Panc1 (cell line): Measurements from ENCODE around the gene SH3PXD2B. TPM values are rescaled to one million over a fixed set of nuclear protein-coding genes. Genes with fewer than 3 reads are reported as not detected.

ENCODE experiments used
- ATAC-seq: fragments of 200-7000 bp; cut with Tn5 transposase; 2 replicates; pipeline ENCODE4 v1.9.1; 2020; ENCODE audit warnings: mild to moderate bottlenecking, moderate library complexity
- BruUV-seq: library from RNA; stranded (reverse); fragments of 400-500 nt; replicated peaks from 2 replicates; lab custom pipeline; 2021; lab: Mats Ljungman, UMichigan
- CTCF ChIA-PET: fragments of 300-600 bp; sonication (Branson Sonifier 250); formaldehyde crosslinking; loops from one replicate; lab custom pipeline; 2022; ENCODE audit warnings: antibody characterized with exemption; lab: Charles Lee
- POLR2A ChIA-PET: fragments of 300-600 bp; sonication (Branson Sonifier 250); formaldehyde crosslinking; loops from one replicate; lab custom pipeline; 2022; ENCODE audit warnings: antibody characterized with exemption; lab: Charles Lee
- DNase-seq: peaks from one replicate; pipeline ENCODE4 v3.0.0-alpha.2; 2010; ENCODE audit warnings: low read depth, low spot score
- H3K27ac ChIP-seq: 2 replicates; pipeline ENCODE4 v1.5.1; 2011; ENCODE audit warnings: mild to moderate bottlenecking, low read length, inconsistent platforms
- H3K27me3 ChIP-seq: fragments of 200-500 bp; sonication (Bioruptor generic); 2 replicates; pipeline ENCODE4 v1.6.0; 2014; ENCODE audit warnings: low read length, inconsistent platforms; ENCODE audit not compliant: control insufficient read depth, insufficient read depth
- H3K36me3 ChIP-seq: fragments of 200-500 bp; sonication (Bioruptor generic); 2 replicates; pipeline ENCODE4 v1.5.1; 2014; ENCODE audit warnings: inconsistent platforms, mild to moderate bottlenecking, low read length, moderate library complexity; ENCODE audit not compliant: control insufficient read depth, insufficient read depth
- H3K4me1 ChIP-seq: 2 replicates; pipeline ENCODE4 v1.5.1; 2011; ENCODE audit warnings: inconsistent platforms, mild to moderate bottlenecking, low read length, moderate library complexity; ENCODE audit not compliant: control insufficient read depth, insufficient read depth
- H3K4me3 ChIP-seq, 2 experiments: 2 replicates each; pipeline ENCODE4 v1.5.1; 2011 to 2012; ENCODE audit warnings: low read depth in 2 of 2, low read length in 2 of 2, mild to moderate bottlenecking in 2 of 2, inconsistent platforms in 1 of 2, moderate library complexity in 1 of 2
- H3K9me3 ChIP-seq: fragments of 200-500 bp; sonication (Bioruptor generic); 2 replicates; pipeline ENCODE4 v1.5.1; 2014; ENCODE audit warnings: low read depth, mild to moderate bottlenecking, inconsistent platforms, low read length, moderate library complexity; ENCODE audit not compliant: control insufficient read depth, insufficient read depth
- POLR2AphosphoS5 ChIP-seq: IDR thresholded peaks from 2 replicates; pipeline ENCODE4 v1.6.1; 2012; ENCODE audit warnings: mild to moderate bottlenecking, low read depth, low read length, moderate library complexity
- SIN3A ChIP-seq: IDR thresholded peaks from 2 replicates; pipeline ENCODE4 v1.6.1; 2012; ENCODE audit warnings: low read depth, mild to moderate bottlenecking, low read length, moderate library complexity, borderline replicate concordance; ENCODE audit not compliant: insufficient read depth
- TCF7L2 ChIP-seq: IDR thresholded peaks from 2 replicates; pipeline ENCODE4 v1.6.1; 2011; ENCODE audit warnings: mild to moderate bottlenecking, low read depth, low read length, inconsistent platforms
- in situ Hi-C: cut with HindIII; loops from 2 replicates; pipeline ENCODE4 v1.10.0; 2016; ENCODE audit warnings: low sequenced_read_pairs, low pct_unique_long_range_greater_than_20kb
- intact Hi-C: fragments of 100-400 bp; cut with micrococcal nuclease; formaldehyde crosslinking; loops from one replicate; pipeline ENCODE4 v1.10.0; 2022; ENCODE audit not compliant: unreplicated experiment
- total RNA-seq: library from RNA; stranded (reverse); gene quantifications from one replicate; pipeline ENCODE4 v1.2.1, GENCODE V29; 2021; ENCODE audit not compliant: unreplicated experiment
- TF ChIP-seq, protein P1 (sequence below): fragments of 450-650 bp; IDR thresholded peaks from 2 replicates; pipeline ENCODE4 v1.5.1; 2017; ENCODE audit warnings: mild to moderate bottlenecking
- TF ChIP-seq, protein P2 (sequence below), 2 experiments: IDR thresholded peaks; 2 replicates each; pipeline ENCODE4 v1.6.1; 2011 to 2012; ENCODE audit warnings: low read depth in 2 of 2, control low read depth in 1 of 2, low read length in 1 of 2, mild to moderate bottlenecking in 1 of 2, moderate library complexity in 1 of 2; ENCODE audit not compliant: insufficient read depth in 1 of 2

Gene SH3PXD2B
- total RNA-seq, 1 experiment from 2014 or later: 39.7 TPM

DNA sequence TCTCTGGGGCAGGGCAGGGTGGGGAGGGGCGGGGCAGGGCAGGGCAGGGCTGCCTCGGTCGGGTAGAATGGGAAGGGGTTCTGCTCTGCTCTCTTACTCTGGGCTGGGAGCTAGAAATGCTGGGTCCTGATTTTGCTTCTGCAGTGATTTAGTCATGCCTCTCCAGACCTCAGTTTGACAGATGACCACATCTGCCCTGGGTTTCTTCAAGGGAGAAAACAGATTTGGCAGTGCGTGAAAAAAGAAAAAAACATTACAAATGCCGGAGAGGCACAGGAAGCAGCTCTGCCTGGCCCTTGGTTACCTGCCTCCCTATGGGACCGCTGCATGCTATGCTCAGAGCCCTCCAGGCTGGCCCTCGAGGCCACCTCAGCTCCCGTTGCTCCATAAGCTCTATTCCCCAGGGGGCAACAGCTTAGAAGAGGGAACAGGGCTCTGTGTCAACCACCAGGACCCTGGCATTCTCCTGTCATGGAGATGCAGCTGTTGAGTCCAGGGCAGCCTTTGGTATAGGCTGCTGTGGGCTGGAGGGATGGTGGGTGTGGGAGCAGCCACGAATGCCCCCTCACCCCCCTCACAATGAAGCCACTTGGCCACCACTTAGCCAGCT, 117.5 kb downstream of the SH3PXD2B start:
- ChIA-PET POLR2A (no interaction called here), CTCF (interaction anchor here (0.6 kb wide), 1 partner anchor 86 kb away, joined by 8 read pairs; no protein-coding TSS in a partner anchor)
- no peak for ATAC-seq
- DNase-seq: no peak
- TF ChIP-seq POLR2AphosphoS5 (no peak), TCF7L2 (no peak)
- TF ChIP-seq, protein P1, sequence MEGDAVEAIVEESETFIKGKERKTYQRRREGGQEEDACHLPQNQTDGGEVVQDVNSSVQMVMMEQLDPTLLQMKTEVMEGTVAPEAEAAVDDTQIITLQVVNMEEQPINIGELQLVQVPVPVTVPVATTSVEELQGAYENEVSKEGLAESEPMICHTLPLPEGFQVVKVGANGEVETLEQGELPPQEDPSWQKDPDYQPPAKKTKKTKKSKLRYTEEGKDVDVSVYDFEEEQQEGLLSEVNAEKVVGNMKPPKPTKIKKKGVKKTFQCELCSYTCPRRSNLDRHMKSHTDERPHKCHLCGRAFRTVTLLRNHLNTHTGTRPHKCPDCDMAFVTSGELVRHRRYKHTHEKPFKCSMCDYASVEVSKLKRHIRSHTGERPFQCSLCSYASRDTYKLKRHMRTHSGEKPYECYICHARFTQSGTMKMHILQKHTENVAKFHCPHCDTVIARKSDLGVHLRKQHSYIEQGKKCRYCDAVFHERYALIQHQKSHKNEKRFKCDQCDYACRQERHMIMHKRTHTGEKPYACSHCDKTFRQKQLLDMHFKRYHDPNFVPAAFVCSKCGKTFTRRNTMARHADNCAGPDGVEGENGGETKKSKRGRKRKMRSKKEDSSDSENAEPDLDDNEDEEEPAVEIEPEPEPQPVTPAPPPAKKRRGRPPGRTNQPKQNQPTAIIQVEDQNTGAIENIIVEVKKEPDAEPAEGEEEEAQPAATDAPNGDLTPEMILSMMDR: no peak
- Histone ChIP-seq H3K27ac (no peak overlapping the region), H3K27me3 (no peaks in the 10 kb centered on the region), H3K36me3 (no peaks in the 10 kb centered on the region), H3K9me3 (no peaks in the 10 kb centered on the region), H3K4me3 (no peak overlapping the region), H3K4me1 (no peaks in the 10 kb centered on the region; the same call in 1 of the 2 replicates)
- in situ Hi-C loops: no loop called here
- intact Hi-C loops: no loop called here
- no TSS peak for BruUV-seq

DNA sequence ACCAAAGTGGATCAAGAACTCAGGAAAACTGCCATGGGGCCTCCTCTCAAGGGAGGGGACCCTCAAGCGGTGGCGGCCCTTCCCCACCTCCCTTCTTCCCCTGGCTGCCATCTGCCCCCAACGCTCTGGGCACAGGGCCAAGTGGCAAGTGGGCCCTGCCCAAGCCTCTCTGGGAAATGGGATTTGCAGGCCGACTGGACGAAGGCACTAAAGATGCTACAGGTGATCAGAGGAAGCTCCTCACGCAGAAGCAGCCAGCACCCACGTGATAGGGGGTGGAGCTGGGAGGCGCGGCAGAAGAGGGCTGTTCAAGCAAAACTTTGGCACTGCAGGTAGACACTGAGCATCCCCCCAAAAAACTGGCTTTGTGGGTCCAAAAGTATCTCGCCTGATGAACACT, 118.1 kb downstream of the SH3PXD2B start:
- DNase-seq: no peak
- BruUV-seq: no TSS peak
- no peaks in the 10 kb centered on the region for H3K9me3 ChIP-seq
- no peak for TF ChIP-seq SIN3A
- TF ChIP-seq POLR2AphosphoS5: no peak
- TF ChIP-seq, protein P2, sequence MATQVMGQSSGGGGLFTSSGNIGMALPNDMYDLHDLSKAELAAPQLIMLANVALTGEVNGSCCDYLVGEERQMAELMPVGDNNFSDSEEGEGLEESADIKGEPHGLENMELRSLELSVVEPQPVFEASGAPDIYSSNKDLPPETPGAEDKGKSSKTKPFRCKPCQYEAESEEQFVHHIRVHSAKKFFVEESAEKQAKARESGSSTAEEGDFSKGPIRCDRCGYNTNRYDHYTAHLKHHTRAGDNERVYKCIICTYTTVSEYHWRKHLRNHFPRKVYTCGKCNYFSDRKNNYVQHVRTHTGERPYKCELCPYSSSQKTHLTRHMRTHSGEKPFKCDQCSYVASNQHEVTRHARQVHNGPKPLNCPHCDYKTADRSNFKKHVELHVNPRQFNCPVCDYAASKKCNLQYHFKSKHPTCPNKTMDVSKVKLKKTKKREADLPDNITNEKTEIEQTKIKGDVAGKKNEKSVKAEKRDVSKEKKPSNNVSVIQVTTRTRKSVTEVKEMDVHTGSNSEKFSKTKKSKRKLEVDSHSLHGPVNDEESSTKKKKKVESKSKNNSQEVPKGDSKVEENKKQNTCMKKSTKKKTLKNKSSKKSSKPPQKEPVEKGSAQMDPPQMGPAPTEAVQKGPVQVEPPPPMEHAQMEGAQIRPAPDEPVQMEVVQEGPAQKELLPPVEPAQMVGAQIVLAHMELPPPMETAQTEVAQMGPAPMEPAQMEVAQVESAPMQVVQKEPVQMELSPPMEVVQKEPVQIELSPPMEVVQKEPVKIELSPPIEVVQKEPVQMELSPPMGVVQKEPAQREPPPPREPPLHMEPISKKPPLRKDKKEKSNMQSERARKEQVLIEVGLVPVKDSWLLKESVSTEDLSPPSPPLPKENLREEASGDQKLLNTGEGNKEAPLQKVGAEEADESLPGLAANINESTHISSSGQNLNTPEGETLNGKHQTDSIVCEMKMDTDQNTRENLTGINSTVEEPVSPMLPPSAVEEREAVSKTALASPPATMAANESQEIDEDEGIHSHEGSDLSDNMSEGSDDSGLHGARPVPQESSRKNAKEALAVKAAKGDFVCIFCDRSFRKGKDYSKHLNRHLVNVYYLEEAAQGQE (IDR thresholded peaks at IDR 0.05; ENCODE audit: insufficient read depth in 1 of 2, low read depth in 2 of 2, low read length in 1 of 2): no peak
- no peak for TF ChIP-seq TCF7L2
- TF ChIP-seq, protein P1: no peak
- no peak overlapping the region; the same call in 1 of the 2 replicates for H3K27ac ChIP-seq
- no peaks in the 10 kb centered on the region for H3K27me3 ChIP-seq
- in situ Hi-C loops: no loop called here
- POLR2A ChIA-PET: interaction anchor here (0.5 kb wide), 1 partner anchor 22 kb away, joined by 12 read pairs; no protein-coding TSS in a partner anchor
- CTCF ChIA-PET: interaction anchor here (0.6 kb wide), 1 partner anchor 85 kb away, joined by 8 read pairs; no protein-coding TSS in a partner anchor
- no peak overlapping the region for H3K4me3 ChIP-seq
- H3K36me3 ChIP-seq: no peaks in the 10 kb centered on the region
- no peaks in the 10 kb centered on the region; the same call in 1 of the 2 replicates for H3K4me1 ChIP-seq
- intact Hi-C loops: no loop called here
- no peak for ATAC-seq
